C4-2B (cell line): ENCODE results near the gene IRGC.

Source experiments
- ZFX ChIP-seq: fragments of 450-650 bp; IDR thresholded peaks from 2 replicates; pipeline ENCODE4 v1.6.1; 2017
- TF ChIP-seq, protein P1 (sequence below): fragments of 450-650 bp; conservative IDR thresholded peaks from 2 replicates; pipeline ENCODE4 v1.5.1; 2017; ENCODE audit warnings: mild to moderate bottlenecking

DNA sequence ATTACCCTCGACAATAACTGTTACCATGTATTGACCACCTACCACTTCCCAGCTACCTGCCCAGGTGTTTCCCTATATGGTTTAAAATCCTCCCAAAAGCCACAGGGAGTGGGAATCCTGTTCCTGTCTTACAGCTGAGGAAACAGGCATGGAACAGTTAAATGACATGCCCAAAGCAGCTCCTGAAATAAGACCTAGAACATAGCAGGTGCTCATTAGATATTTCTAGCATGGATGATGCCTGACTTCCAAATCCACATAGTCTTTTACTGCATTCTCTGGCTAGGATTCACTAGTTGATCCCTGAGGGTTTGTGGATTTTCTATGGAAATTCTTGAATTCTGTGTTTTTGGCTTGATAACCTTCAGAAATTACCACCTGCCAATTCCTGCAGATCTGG lies 51.9 kb downstream of the IRGC start:
- TF ChIP-seq, protein P1, sequence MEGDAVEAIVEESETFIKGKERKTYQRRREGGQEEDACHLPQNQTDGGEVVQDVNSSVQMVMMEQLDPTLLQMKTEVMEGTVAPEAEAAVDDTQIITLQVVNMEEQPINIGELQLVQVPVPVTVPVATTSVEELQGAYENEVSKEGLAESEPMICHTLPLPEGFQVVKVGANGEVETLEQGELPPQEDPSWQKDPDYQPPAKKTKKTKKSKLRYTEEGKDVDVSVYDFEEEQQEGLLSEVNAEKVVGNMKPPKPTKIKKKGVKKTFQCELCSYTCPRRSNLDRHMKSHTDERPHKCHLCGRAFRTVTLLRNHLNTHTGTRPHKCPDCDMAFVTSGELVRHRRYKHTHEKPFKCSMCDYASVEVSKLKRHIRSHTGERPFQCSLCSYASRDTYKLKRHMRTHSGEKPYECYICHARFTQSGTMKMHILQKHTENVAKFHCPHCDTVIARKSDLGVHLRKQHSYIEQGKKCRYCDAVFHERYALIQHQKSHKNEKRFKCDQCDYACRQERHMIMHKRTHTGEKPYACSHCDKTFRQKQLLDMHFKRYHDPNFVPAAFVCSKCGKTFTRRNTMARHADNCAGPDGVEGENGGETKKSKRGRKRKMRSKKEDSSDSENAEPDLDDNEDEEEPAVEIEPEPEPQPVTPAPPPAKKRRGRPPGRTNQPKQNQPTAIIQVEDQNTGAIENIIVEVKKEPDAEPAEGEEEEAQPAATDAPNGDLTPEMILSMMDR, result no peak
- TF ChIP-seq ZFX, result no peak
